CD4-positive, alpha-beta T cell (primary cell): ENCODE data around the gene ZFPM1. TPM values are rescaled to one million over a fixed set of nuclear protein-coding genes. Genes with fewer than 3 reads are reported as not detected.

ENCODE experiments used
- ATAC-seq: fragments of 200-7000 bp; cut with Tn5 transposase; one replicate; pipeline ENCODE4 v1.10.0; 2022; ENCODE audit warnings: mild to moderate bottlenecking; ENCODE audit not compliant: poor library complexity
- CTCF ChIA-PET: fragments of 350-600 bp; sonication (Branson Sonifier 250); formaldehyde crosslinking; loops from one replicate; lab custom pipeline; 2021; ENCODE audit warnings: antibody characterized with exemption, inconsistent platforms; lab: Charles Lee
- POLR2A ChIA-PET: fragments of 350-600 bp; sonication (Branson Sonifier 250); formaldehyde crosslinking; loops from one replicate; lab custom pipeline; 2021; ENCODE audit warnings: antibody characterized with exemption, inconsistent platforms; lab: Charles Lee
- DNase-seq, 14 experiments: peaks; one replicate each; pipeline ENCODE4 v3.0.0-alpha.2; 2013 to 2020; ENCODE audit warnings: mixed read lengths in 2 of 14
- H3K27ac ChIP-seq, 2 donors: one replicate each; pipeline versions ENCODE4 v1.5.1 to v1.7.0; 2013; ENCODE audit warnings: low read length in 2 of 2, low read depth in 1 of 2, mild to moderate bottlenecking in 1 of 2
- H3K27me3 ChIP-seq, 2 experiments: 1 replicate in 1 of 2; 2 replicates in 1 of 2; pipeline versions ENCODE4 v1.6.1 to v1.7.0; 2013; ENCODE audit warnings: low read length in 2 of 2, control low read depth in 1 of 2, mild to moderate bottlenecking in 1 of 2, moderate library complexity in 1 of 2; ENCODE audit not compliant: insufficient read depth in 2 of 2, control insufficient read depth in 1 of 2
- H3K36me3 ChIP-seq: one replicate; pipeline ENCODE4 v1.6.1; 2013; ENCODE audit warnings: low read length, control low read depth; ENCODE audit not compliant: insufficient read depth
- H3K4me1 ChIP-seq: one replicate; pipeline ENCODE4 v1.6.1; 2013; ENCODE audit warnings: low read length, control low read depth; ENCODE audit not compliant: insufficient read depth
- H3K4me3 ChIP-seq: one replicate; pipeline ENCODE4 v1.5.1; 2013; ENCODE audit warnings: mild to moderate bottlenecking, low read length, moderate library complexity
- H3K9me3 ChIP-seq, 2 experiments: 1 replicate in 1 of 2; 2 replicates in 1 of 2; pipeline versions ENCODE4 v1.6.1 to v1.7.0; 2013; ENCODE audit warnings: low read length in 2 of 2, mild to moderate bottlenecking in 2 of 2, control low read depth in 1 of 2, moderate library complexity in 1 of 2; ENCODE audit not compliant: control insufficient read depth in 1 of 2, insufficient read depth in 1 of 2
- H3K27ac Mint-ChIP-seq: one replicate; pipeline ENCODE4 v1.8.0; 2020; ENCODE audit warnings: mixed read lengths
- H3K27me3 Mint-ChIP-seq: one replicate; pipeline ENCODE4 v1.8.0; 2021; ENCODE audit warnings: mixed read lengths
- H3K36me3 Mint-ChIP-seq: one replicate; pipeline ENCODE4 v1.8.0; 2021; ENCODE audit warnings: low read depth, mixed read lengths
- H3K4me1 Mint-ChIP-seq: one replicate; pipeline ENCODE4 v1.8.0; 2021; ENCODE audit warnings: low read depth, mixed read lengths
- H3K4me3 Mint-ChIP-seq: one replicate; pipeline ENCODE4 v1.8.0; 2020; ENCODE audit warnings: mild to moderate bottlenecking, mixed read lengths
- H3K9me3 Mint-ChIP-seq: one replicate; pipeline ENCODE4 v1.8.0; 2020; ENCODE audit warnings: mixed read lengths
- CTCF ChIP-seq: fragments of 200-600 bp; IDR thresholded peaks from one replicate; pipeline ENCODE4 v1.8.0; 2022; ENCODE audit warnings: antibody characterized with exemption, mild to moderate bottlenecking
- intact Hi-C, 2 experiments: fragments of 100-400 bp; cut with DNase I in 1 of 2; cut with micrococcal nuclease in 1 of 2; formaldehyde crosslinking; loops; one replicate each; pipeline versions ENCODE4 v1.15.1 to v1.9.0; 2023 to 2025; cut with DNase I, micrococcal nuclease
- total RNA-seq, 174 experiments: library from RNA in 2 of 174; stranded (reverse) in 2 of 174; gene quantifications; one replicate each; pipeline ENCODE4 v1.2.3 and lab custom pipeline; 2021 to 2026

The ZFPM1 gene
- total RNA-seq, 2 experiments from 2014 or later: 22.8 to 24.2 TPM

GRCh38 chr16:88550246-88550661, 97.2 kb downstream of the ZFPM1 start:
- peaks cover 0 to 8% of the 10 kb centered on the region in 2 experiments for H3K27me3 ChIP-seq
- TF ChIP-seq CTCF: no peak
- Mint-ChIP-seq H3K36me3 (no peaks in the 10 kb centered on the region), H3K4me1 (no peaks in the 10 kb centered on the region), H3K9me3 (no peaks in the 10 kb centered on the region), H3K4me3 (no peak overlapping the region), H3K27ac (no peak overlapping the region), H3K27me3 (peaks cover 14% of the 10 kb centered on the region)
- no peak for ATAC-seq
- ChIA-PET POLR2A (no interaction called here), CTCF (no interaction called here)
- H3K36me3 ChIP-seq: no peaks in the 10 kb centered on the region
- intact Hi-C loops: no loop called here
- no peak overlapping the region for H3K27ac ChIP-seq
- H3K4me3 ChIP-seq: peak overlapping the region; percentile 21
- peaks cover 16% of the 10 kb centered on the region for H3K4me1 ChIP-seq
- peak in 3 of 14 experiments; percentile 26 to 57 (median 46) for DNase-seq
- no peaks in the 10 kb centered on the region for H3K9me3 ChIP-seq

GRCh38 chr16:88552166-88552565, 99.1 kb downstream of the ZFPM1 start:
- CTCF ChIA-PET: no interaction called here
- H3K27ac Mint-ChIP-seq: no peak overlapping the region

GRCh38 chr16:88552815-88553214, 99.7 kb downstream of the ZFPM1 start:
- H3K9me3 ChIP-seq: peaks cover 0 to 10% of the 10 kb centered on the region in 2 experiments
- Mint-ChIP-seq H3K4me1 (no peaks in the 10 kb centered on the region), H3K27me3 (peaks cover 7% of the 10 kb centered on the region), H3K9me3 (no peaks in the 10 kb centered on the region), H3K4me3 (no peak overlapping the region), H3K36me3 (no peaks in the 10 kb centered on the region), H3K27ac (no peak overlapping the region)
- H3K4me1 ChIP-seq: peaks cover 13% of the 10 kb centered on the region
- H3K36me3 ChIP-seq: no peaks in the 10 kb centered on the region
- no peak overlapping the region for H3K4me3 ChIP-seq
- DNase-seq (no peak), ATAC-seq (no peak)
- POLR2A ChIA-PET: no interaction called here
- peaks cover 0 to 3% of the 10 kb centered on the region in 2 experiments for H3K27me3 ChIP-seq
- no peak overlapping the region for H3K27ac ChIP-seq
- intact Hi-C loops: no loop called here
- CTCF ChIA-PET: no interaction called here
- no peak for TF ChIP-seq CTCF

More at GRCh38 chr16:88552166-88552565, 99.1 kb downstream of the ZFPM1 start:
- Histone ChIP-seq H3K36me3 (no peaks in the 10 kb centered on the region), H3K9me3 (peaks cover 0 to 10% of the 10 kb centered on the region in 2 experiments), H3K4me3 (no peak overlapping the region), H3K27ac (no peak overlapping the region), H3K27me3 (peaks cover 0 to 3% of the 10 kb centered on the region in 2 experiments), H3K4me1 (peaks cover 13% of the 10 kb centered on the region)
- ATAC-seq (no peak), DNase-seq (no peak)
- no peak for TF ChIP-seq CTCF
- Mint-ChIP-seq H3K36me3 (no peaks in the 10 kb centered on the region), H3K4me1 (no peaks in the 10 kb centered on the region), H3K27me3 (peaks cover 7% of the 10 kb centered on the region), H3K9me3 (no peaks in the 10 kb centered on the region), H3K4me3 (no peak overlapping the region)
- POLR2A ChIA-PET: no interaction called here
- intact Hi-C loops: no loop called here
